ENCODE measurements around the gene VEGFC. TPM values are rescaled to one million over a fixed set of nuclear protein-coding genes. Genes with fewer than 3 reads are reported as not detected.

The VEGFC gene
- total RNA-seq, 1 experiment from 2014 or later = 1.2 TPM

- no TSS peak for BruUV-seq (replicated peaks)
- intact Hi-C loops (cut with micrococcal nuclease; ENCODE audit: unreplicated experiment) = no loop called here
- Mint-ChIP-seq H3K27me3 (ENCODE audit: unreplicated experiment) (no peaks in the 10 kb centered on the region), H3K4me1 (ENCODE audit: low read depth, unreplicated experiment) (no peaks in the 10 kb centered on the region), H3K36me3 (ENCODE audit: insufficient read depth, unreplicated experiment) (no peaks in the 10 kb centered on the region), H3K9me3 (ENCODE audit: low read depth, unreplicated experiment) (no peaks in the 10 kb centered on the region), H3K4me3 (ENCODE audit: low read depth, unreplicated experiment) (no peak overlapping the region), H3K27ac (ENCODE audit: unreplicated experiment) (no peak overlapping the region)
- TF ChIP-seq CTCF (IDR thresholded peaks at IDR 0.05; ENCODE audit: unreplicated experiment) = no peak
- no peak for DNase-seq
- CTCF ChIA-PET = no interaction called here
Measured at GRCh38 chr4:176671532-176671931, 121.2 kb downstream of the VEGFC start.

GRCh38 chr4:176668324-176668723 lies 124.4 kb downstream of the VEGFC start:
- DNase-seq = no peak
- H3K4me1 Mint-ChIP-seq (ENCODE audit: low read depth, unreplicated experiment) = no peaks in the 10 kb centered on the region
- no peak overlapping the region for H3K4me3 Mint-ChIP-seq (ENCODE audit: low read depth, unreplicated experiment)
- no peaks in the 10 kb centered on the region for H3K27me3 Mint-ChIP-seq (ENCODE audit: unreplicated experiment)
- H3K27ac Mint-ChIP-seq (ENCODE audit: unreplicated experiment) = no peak overlapping the region
- CTCF ChIA-PET = no interaction called here
- H3K36me3 Mint-ChIP-seq (ENCODE audit: insufficient read depth, unreplicated experiment) = no peaks in the 10 kb centered on the region
- no TSS peak for BruUV-seq (replicated peaks)
- no peak for TF ChIP-seq CTCF (IDR thresholded peaks at IDR 0.05; ENCODE audit: unreplicated experiment)
- intact Hi-C loops (cut with micrococcal nuclease; ENCODE audit: unreplicated experiment) = no loop called here
- H3K9me3 Mint-ChIP-seq (ENCODE audit: low read depth, unreplicated experiment) = no peaks in the 10 kb centered on the region

- Mint-ChIP-seq H3K4me3 (ENCODE audit: low read depth, unreplicated experiment) (no peak overlapping the region), H3K36me3 (ENCODE audit: insufficient read depth, unreplicated experiment) (no peaks in the 10 kb centered on the region), H3K9me3 (ENCODE audit: low read depth, unreplicated experiment) (no peaks in the 10 kb centered on the region), H3K4me1 (ENCODE audit: low read depth, unreplicated experiment) (no peaks in the 10 kb centered on the region), H3K27ac (ENCODE audit: unreplicated experiment) (no peak overlapping the region), H3K27me3 (ENCODE audit: unreplicated experiment) (no peaks in the 10 kb centered on the region)
- CTCF ChIA-PET = no interaction called here
- BruUV-seq (replicated peaks) = no TSS peak
- intact Hi-C loops (cut with micrococcal nuclease; ENCODE audit: unreplicated experiment) = no loop called here
- no peak for TF ChIP-seq CTCF (IDR thresholded peaks at IDR 0.05; ENCODE audit: unreplicated experiment)
- DNase-seq = no peak
Measured at GRCh38 chr4:176664964-176665363, 127.8 kb downstream of the VEGFC start.

GRCh38 chr4:176660561-176660960 lies 132.2 kb downstream of the VEGFC start:
- no peaks in the 10 kb centered on the region for H3K36me3 Mint-ChIP-seq (ENCODE audit: insufficient read depth, unreplicated experiment)
- intact Hi-C loops (cut with micrococcal nuclease; ENCODE audit: unreplicated experiment) = no loop called here
- no TSS peak for BruUV-seq (replicated peaks)

More at GRCh38 chr4:176660561-176660960, 132.2 kb downstream of the VEGFC start:
- H3K27ac Mint-ChIP-seq (ENCODE audit: unreplicated experiment) = no peak overlapping the region
- CTCF ChIA-PET = no interaction called here
- no peaks in the 10 kb centered on the region for H3K9me3 Mint-ChIP-seq (ENCODE audit: low read depth, unreplicated experiment)
- no peaks in the 10 kb centered on the region for H3K4me1 Mint-ChIP-seq (ENCODE audit: low read depth, unreplicated experiment)
- H3K27me3 Mint-ChIP-seq (ENCODE audit: unreplicated experiment) = no peaks in the 10 kb centered on the region
- H3K4me3 Mint-ChIP-seq (ENCODE audit: low read depth, unreplicated experiment) = no peak overlapping the region
- no peak for DNase-seq
- TF ChIP-seq CTCF (IDR thresholded peaks at IDR 0.05; ENCODE audit: unreplicated experiment) = no peak

Data from Calu3 (cell line).